IPS-15b (cell line): Measurements from ENCODE around the gene BLZF1.
"Not testable (repeated sequence)": the region's sequence is repeated elsewhere in the genome, so short reads cannot be mapped to it uniquely, and the experiment has no call there.

Experiments
- H3K27me3 ChIP-seq: one replicate; pipeline ENCODE4 v1.6.1; 2013; ENCODE audit warnings: low read length; ENCODE audit not compliant: control insufficient read depth, insufficient read depth
- H3K36me3 ChIP-seq: one replicate; pipeline ENCODE4 v1.6.1; 2013; ENCODE audit warnings: low read length; ENCODE audit not compliant: control insufficient read depth, insufficient read depth
- H3K4me1 ChIP-seq: one replicate; pipeline ENCODE4 v1.6.1; 2013; ENCODE audit warnings: mild to moderate bottlenecking, low read length; ENCODE audit not compliant: control insufficient read depth, insufficient read depth
- H3K4me3 ChIP-seq: one replicate; pipeline ENCODE4 v1.5.1; 2013; ENCODE audit warnings: low read depth, low read length
- H3K9ac ChIP-seq: one replicate; pipeline ENCODE4 v1.6.1; 2013; ENCODE audit warnings: low read depth, mild to moderate bottlenecking, low read length
- H3K9me3 ChIP-seq: one replicate; pipeline ENCODE4 v1.6.1; 2013; ENCODE audit warnings: mild to moderate bottlenecking, low read length; ENCODE audit not compliant: control insufficient read depth, insufficient read depth

BLZF1 gene

GRCh38 chr1:169408340-169408739 is 40.3 kb downstream of the BLZF1 start:
- H3K36me3 ChIP-seq, H3K9me3 ChIP-seq, H3K4me1 ChIP-seq, H3K9ac ChIP-seq, H3K4me3 ChIP-seq, H3K27me3 ChIP-seq: not testable (repeated sequence)

DNA sequence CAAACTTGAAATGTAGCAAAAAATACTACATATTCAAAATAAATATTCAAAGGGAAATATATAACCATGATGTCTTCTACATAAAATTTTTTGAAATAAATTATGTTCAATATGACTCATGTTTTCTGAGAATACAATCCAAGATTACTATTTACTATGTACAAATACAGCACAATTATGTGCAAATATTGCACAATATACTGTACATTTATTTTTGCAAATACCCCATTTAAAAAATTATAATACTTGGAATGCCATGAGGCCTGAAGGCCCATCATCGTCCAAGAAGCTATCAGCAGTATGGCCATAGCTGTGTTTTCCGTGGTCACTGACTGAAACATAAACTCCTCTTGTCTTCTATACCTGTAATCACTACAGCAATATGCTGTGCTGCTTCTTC is 47.0 kb downstream of the BLZF1 start:
- Histone ChIP-seq H3K36me3 (no peaks in the 10 kb centered on the region), H3K9me3 (no peaks in the 10 kb centered on the region), H3K27me3 (no peaks in the 10 kb centered on the region), H3K4me3 (no peak overlapping the region), H3K9ac (no peak overlapping the region), H3K4me1 (no peaks in the 10 kb centered on the region)

DNA sequence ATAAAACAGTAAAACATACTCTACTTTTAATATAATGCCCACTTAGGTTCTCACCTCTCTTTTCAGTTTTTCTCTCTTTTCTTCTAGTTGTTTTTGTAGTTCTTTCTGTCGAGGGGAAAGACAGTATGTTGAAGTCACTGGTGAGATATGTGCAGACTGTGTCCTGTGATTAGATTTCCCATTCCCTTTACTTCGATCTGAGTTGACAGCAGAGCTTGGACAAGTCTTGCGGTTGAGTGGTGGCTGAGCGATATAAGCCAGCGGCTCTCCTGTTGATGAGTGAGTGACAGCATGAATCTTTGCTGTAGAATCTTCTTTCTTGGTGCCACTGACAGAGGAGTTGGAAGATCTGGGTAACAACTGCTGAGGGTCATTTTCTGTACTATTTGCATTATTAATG is 53.3 kb downstream of the BLZF1 start:
- Histone ChIP-seq H3K9me3 (no peaks in the 10 kb centered on the region), H3K27me3 (no peaks in the 10 kb centered on the region), H3K4me1 (no peaks in the 10 kb centered on the region), H3K9ac (no peak overlapping the region), H3K36me3 (no peaks in the 10 kb centered on the region), H3K4me3 (no peak overlapping the region)

DNA sequence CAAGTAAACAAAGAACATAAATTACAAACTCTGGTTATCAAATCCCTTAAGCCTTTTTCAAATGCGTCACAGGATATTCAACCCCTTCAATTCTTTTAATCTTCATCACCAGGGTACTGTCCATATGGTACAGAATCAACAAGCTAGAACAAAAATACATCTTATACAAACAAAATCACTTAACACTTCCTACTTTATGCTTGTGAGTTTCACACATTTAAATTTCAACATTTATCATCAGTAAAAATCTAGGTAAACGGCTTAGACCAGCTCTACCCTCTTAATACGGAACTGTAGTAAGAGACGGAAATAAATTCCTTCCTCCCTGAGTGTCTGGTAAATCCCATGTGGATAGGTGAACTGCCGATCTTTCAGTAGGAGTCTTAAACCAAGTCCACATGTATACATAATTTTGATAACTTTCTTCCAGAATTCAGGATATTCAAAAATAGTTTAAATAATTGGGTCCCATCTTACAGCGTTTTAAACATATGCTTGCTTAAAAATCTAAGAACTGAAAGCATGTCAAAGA is 58.2 kb downstream of the BLZF1 start:
- H3K4me3 ChIP-seq: no peak overlapping the region

DNA sequence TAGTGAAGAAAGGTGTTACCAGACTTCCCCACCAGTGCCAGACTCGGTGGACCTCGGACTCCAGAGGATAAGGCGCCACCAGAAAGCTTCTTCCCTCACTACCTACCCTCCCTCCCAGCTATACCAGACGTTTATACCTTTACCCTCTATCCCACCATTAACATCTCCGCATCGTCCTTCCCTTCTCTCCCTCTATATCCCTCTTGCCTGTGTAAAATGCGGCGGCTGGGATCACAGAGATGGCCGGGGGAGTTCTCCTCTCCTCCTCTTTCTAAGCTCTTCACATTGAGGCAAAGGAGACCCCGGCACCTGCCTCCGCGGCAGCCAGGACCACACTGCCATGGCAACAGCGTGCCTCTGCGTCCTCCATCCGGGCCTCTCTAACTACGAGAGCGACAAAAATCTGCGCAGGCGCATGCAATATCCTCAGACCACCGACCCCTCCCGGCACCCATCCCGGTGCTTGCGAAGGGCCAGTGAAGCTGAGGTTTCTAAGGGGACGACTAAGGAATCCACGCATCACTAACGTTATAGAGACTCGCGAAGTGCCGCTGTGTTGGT is 59.2 kb downstream of the BLZF1 start, which contains the start of gene CCDC181:
TSS of gene CCDC181 (minus strand) at position 394 of the 561 bp plus-strand sequence. CDS start 2,547 bp downstream, outside the sequence.
- Histone ChIP-seq H3K4me1 (no peaks in the 10 kb centered on the region), H3K9ac (no peak within 1 kb of the TSS), H3K36me3 (no peaks in the 10 kb centered on the region), H3K27me3 (peaks cover 4% of the 10 kb centered on the region), H3K9me3 (no peaks in the 10 kb centered on the region), H3K4me3 (peak within 1 kb of the TSS; percentile 63)

More for the DNA sequence above, 58.2 kb downstream of the BLZF1 start:
- Histone ChIP-seq H3K27me3 (peaks cover 4% of the 10 kb centered on the region), H3K4me1 (no peaks in the 10 kb centered on the region), H3K9ac (no peak overlapping the region), H3K36me3 (no peaks in the 10 kb centered on the region), H3K9me3 (no peaks in the 10 kb centered on the region)
